Duodenal mucosa (tissue), 2 donors: Measurements from ENCODE around the gene C19orf12.

Source experiments
- H3K27ac ChIP-seq: one replicate; pipeline ENCODE4 v1.7.0; 2013; ENCODE audit warnings: low read depth, low read length
- H3K27me3 ChIP-seq, 2 donors: one replicate each; pipeline ENCODE4 v1.7.0; 2013; ENCODE audit warnings: low read length in 2 of 2, control low read depth in 1 of 2; ENCODE audit not compliant: insufficient read depth in 2 of 2, control insufficient read depth in 1 of 2
- H3K36me3 ChIP-seq, 2 donors: one replicate each; pipeline ENCODE4 v1.7.0; 2013; ENCODE audit warnings: low read length in 2 of 2, control low read depth in 1 of 2; ENCODE audit not compliant: insufficient read depth in 2 of 2, control insufficient read depth in 1 of 2
- H3K4me1 ChIP-seq, 2 donors: one replicate each; pipeline ENCODE4 v1.7.0; 2013; ENCODE audit warnings: low read length in 2 of 2, control low read depth in 1 of 2; ENCODE audit not compliant: insufficient read depth in 2 of 2, control insufficient read depth in 1 of 2
- H3K4me3 ChIP-seq, 2 donors: one replicate each; pipeline ENCODE4 v1.7.0; 2013; ENCODE audit warnings: low read length in 2 of 2, low read depth in 1 of 2
- H3K9ac ChIP-seq, 2 donors: one replicate each; pipeline ENCODE4 v1.7.0; 2013; ENCODE audit warnings: low read length in 2 of 2, low read depth in 1 of 2
- H3K9me3 ChIP-seq, 2 donors: one replicate each; pipeline ENCODE4 v1.7.0; 2013; ENCODE audit warnings: low read length in 2 of 2, control low read depth in 1 of 2; ENCODE audit not compliant: control insufficient read depth in 1 of 2

The C19orf12 gene

DNA sequence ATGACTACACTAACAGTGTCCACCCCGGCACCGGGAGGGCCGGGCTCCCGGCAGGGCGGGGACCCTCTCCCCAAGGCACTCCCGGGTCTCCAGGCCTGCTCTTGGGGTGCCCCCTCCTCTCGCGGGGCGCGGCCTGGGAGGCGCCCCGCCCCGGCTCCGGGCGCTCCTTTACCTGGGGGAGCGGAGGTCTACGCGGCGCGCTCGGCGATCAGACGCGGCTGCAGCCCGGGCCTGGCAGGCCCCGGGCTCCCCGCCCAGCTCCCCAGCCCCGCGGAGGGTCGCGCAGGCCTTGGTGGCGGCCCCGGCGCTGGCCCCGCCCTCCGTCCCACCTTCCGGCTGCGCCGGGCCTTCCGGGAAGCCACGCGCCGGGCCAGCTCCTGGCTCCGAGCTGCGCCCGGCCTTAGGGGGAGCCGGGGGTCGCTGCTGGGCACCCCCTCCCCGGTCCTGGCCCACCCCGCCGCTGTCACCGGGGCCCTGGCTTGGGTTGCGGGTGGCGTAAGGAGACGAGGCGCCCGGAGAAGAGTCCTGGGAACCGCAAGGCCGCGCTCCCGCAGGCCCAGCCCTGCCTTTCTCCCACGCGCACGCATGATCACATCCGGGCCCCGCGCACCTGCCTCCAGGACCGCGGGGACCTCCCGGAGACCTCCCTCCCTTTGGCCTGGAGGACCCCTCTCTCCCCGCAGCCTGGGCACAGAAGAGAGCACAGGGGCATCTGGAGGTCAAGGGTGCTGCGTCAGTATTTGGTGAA is at the start of gene C19orf12:
Gene C19orf12, minus strand, starts transcription at position 309 of the 748 bp plus-strand sequence. CDS start 6,848 bp downstream, outside the sequence.
- peaks cover 24 to 43% of the 10 kb centered on the region in 2 donors for H3K4me1 ChIP-seq
- no peaks in the 10 kb centered on the region for H3K36me3 ChIP-seq
- H3K27ac ChIP-seq: peak within 1 kb of the TSS; percentile 91
- peak within 1 kb of the TSS; percentile 58 to 86 for H3K9ac ChIP-seq
- no peaks in the 10 kb centered on the region for H3K9me3 ChIP-seq
- H3K27me3 ChIP-seq: no peaks in the 10 kb centered on the region
- peak within 1 kb of the TSS; percentile 80 to 81 for H3K4me3 ChIP-seq

DNA sequence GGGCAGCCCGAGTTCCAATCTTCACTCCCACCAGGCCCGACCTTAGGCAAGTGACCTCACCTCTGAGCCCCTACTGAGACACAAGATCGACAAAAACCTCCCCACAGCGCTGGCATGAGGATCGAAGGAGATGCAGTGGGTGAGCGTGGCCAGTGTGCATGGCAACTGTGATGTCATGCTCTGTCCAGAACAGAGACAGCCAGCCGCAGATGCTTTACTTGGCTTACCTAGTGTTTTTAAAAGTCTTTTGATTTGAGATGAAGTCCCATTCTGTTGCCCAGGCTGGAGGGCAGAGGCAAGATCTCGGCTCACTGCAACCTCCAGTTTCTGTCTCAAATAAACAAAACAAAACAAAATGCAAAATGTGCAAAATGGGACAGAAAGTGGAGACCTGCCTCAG is 49.3 kb upstream of the C19orf12 start:
- H3K27ac ChIP-seq: no peak overlapping the region
- peaks cover 0 to 6% of the 10 kb centered on the region in 2 donors for H3K4me1 ChIP-seq
- no peaks in the 10 kb centered on the region for H3K36me3 ChIP-seq
- H3K9ac ChIP-seq: no peak overlapping the region
- no peak overlapping the region for H3K4me3 ChIP-seq
- no peaks in the 10 kb centered on the region for H3K9me3 ChIP-seq
- H3K27me3 ChIP-seq: no peaks in the 10 kb centered on the region

DNA sequence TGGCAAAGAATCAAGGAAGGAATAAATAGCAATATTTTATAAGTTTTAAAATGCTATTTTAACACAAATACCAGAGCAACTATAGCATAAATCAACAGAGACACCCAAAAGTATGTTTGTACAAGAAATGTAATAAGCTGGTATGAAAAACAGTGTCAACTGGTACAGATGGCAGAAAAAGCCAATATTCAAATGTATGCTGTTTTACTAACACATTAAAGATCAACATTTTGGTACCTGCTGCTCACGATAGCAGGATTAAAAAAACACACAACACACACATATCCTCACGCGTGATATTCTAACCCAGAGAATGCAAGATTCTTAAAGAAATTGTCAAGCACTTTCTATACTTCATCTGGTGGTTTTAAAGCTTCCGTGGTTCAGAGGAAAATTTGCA is 48.1 kb upstream of the C19orf12 start:
- no peak overlapping the region for H3K4me3 ChIP-seq
- no peak overlapping the region for H3K27ac ChIP-seq
- H3K36me3 ChIP-seq: no peaks in the 10 kb centered on the region
- H3K27me3 ChIP-seq: no peaks in the 10 kb centered on the region
- no peaks in the 10 kb centered on the region for H3K9me3 ChIP-seq
- H3K9ac ChIP-seq: no peak overlapping the region
- peaks cover 0 to 6% of the 10 kb centered on the region in 2 donors for H3K4me1 ChIP-seq

DNA sequence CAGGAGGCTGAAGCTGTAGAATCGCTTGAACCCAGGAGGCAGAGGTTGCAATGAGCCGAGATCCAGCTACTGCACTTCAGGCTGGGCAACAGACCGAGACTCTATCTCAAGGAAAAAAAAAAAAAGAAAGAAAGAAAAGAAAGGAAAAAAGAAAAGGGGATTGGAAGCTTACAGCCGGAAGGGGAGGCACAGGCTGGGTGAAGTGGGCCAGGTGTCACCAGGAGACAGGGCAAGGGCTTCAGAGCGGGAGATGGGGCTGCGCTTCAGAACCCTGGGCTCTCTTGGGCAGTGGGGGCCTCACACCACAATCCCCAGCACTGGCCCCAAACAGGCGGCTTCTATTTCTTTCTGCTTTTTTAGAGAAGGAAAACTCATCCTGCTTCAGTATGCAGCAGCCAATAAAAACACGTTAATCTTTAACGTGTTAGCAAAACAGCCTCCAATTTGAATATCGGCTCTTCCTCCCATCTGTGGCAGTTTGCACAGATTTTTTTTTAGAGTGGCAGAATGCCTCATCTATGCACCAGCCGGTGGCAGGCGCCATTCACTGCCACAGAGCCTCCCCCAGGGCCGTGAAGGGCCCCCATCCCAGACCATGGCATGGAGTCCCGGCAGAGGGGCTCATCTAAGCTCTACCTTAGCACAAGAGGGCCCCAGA is 46.6 kb upstream of the C19orf12 start:
- H3K27me3 ChIP-seq: no peaks in the 10 kb centered on the region
- no peak overlapping the region for H3K9ac ChIP-seq
- H3K36me3 ChIP-seq: no peaks in the 10 kb centered on the region
- no peak overlapping the region for H3K27ac ChIP-seq
- no peaks in the 10 kb centered on the region for H3K9me3 ChIP-seq
- H3K4me3 ChIP-seq: no peak overlapping the region
- peaks cover 0 to 6% of the 10 kb centered on the region in 2 donors for H3K4me1 ChIP-seq

DNA sequence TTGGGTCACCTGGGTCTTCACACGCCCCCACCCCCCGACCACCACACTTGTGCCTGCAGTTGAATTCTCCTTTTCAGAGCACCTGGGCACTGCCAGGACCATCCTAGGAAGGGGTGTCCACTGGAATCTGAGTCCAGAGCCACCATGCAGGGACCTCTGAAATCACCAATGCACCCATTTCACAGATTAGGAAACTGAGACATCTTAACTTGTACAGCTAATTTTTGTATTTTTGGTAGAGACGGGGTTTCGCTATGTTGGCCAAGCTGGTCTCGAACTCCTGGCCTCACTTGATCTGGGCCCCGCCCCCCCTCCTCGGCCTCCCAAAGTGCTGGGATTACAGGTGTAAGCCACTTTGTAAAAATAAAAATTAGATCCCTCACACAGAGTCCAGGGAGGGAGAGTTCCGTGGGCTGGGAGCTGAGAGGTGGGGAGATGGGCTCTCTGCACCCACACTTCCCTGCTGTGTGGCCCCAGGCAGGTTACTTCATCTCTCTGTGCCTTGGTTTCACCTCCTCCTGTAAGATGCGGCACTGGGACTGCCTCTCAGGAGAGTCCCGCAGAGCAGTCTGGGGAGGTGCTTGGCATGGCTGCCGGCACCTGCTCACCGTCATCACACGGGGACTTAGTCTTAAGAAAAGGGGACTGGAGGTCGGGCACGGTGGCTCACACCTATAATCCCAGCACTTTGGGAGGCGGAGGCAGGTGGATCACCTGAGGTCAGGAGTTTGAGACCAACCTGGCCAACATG is 45.9 kb upstream of the C19orf12 start:
- H3K4me3 ChIP-seq: peak overlapping the region in 1 of 2 donors; percentile 61

DNA sequence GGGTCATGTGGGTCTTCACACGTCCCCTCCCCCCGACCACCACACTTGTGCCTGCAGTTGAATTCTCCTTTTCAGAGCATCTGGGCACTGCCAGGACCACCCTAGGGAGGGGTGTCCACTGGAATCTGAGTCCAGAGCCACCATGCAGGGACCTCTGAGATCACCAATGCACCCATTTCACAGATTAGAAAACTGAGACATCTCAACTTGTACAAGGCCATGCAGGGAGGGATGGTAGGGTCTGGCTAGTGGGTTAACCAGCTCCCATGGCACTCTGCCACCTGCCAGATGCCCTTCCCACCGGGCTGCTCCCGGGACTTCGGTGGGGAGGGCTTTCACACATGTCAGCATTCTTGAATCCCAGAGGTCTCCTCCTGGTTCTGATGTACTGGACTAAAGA is 44.3 kb upstream of the C19orf12 start:
- Histone ChIP-seq H3K9ac (no peak overlapping the region), H3K4me3 (no peak overlapping the region), H3K9me3 (no peaks in the 10 kb centered on the region), H3K36me3 (no peaks in the 10 kb centered on the region), H3K27me3 (no peaks in the 10 kb centered on the region), H3K27ac (no peak overlapping the region), H3K4me1 (peaks cover 0 to 6% of the 10 kb centered on the region in 2 donors)

More for the DNA sequence above, 45.9 kb upstream of the C19orf12 start:
- H3K27ac ChIP-seq: no peak overlapping the region
- H3K4me1 ChIP-seq: peaks cover 0 to 6% of the 10 kb centered on the region in 2 donors
- no peaks in the 10 kb centered on the region for H3K27me3 ChIP-seq
- H3K9me3 ChIP-seq: no peaks in the 10 kb centered on the region
- H3K36me3 ChIP-seq: no peaks in the 10 kb centered on the region
- H3K9ac ChIP-seq: no peak overlapping the region

DNA sequence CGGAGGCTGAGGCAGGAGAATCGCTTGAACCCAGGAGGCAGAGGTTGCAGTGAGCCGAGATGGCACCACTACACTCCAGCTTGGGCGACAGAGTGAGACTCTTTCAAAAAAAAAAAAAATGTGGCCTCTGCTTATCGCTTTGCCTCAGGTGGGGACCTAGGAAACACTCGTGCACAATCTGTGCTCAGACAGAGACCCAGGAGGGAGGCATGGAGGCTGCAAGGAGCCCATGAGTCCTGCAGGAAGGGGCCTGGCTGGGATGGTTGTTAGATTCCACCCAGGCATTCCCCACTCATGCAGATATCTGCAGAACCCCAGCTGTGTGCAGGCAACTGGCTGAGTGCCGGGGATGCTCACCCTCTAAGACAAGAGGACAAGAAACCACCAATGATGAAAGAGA is 43.8 kb upstream of the C19orf12 start:
- H3K27ac ChIP-seq: no peak overlapping the region
- H3K9me3 ChIP-seq: no peaks in the 10 kb centered on the region
- H3K4me1 ChIP-seq: peaks cover 0 to 6% of the 10 kb centered on the region in 2 donors
- no peaks in the 10 kb centered on the region for H3K27me3 ChIP-seq
- H3K4me3 ChIP-seq: no peak overlapping the region
- no peak overlapping the region for H3K9ac ChIP-seq
- H3K36me3 ChIP-seq: no peaks in the 10 kb centered on the region

DNA sequence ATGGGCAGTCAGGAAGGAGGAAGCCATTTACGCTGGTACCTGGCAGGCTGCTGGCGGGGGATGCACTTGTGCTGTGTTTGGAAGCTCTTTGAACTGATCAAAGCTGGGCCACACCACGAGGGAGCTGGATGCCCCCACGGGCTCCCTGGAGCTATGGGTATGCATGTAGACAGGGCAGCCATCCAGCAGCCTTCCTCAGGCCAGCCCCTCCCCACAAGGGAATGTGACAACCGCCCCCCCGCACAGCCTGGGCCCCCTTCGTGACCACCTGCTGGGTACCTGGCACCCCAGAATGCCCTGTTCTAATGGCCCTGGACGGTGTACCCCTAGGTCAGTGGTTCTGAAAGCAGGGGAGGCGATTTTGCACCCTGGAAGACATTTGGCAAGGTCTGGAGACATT is 42.5 kb upstream of the C19orf12 start:
- no peak overlapping the region for H3K4me3 ChIP-seq
- no peaks in the 10 kb centered on the region for H3K36me3 ChIP-seq
- peaks cover 0 to 6% of the 10 kb centered on the region in 2 donors for H3K4me1 ChIP-seq
- H3K27me3 ChIP-seq: no peaks in the 10 kb centered on the region
- no peak overlapping the region for H3K27ac ChIP-seq
- H3K9me3 ChIP-seq: no peaks in the 10 kb centered on the region
- H3K9ac ChIP-seq: no peak overlapping the region

DNA sequence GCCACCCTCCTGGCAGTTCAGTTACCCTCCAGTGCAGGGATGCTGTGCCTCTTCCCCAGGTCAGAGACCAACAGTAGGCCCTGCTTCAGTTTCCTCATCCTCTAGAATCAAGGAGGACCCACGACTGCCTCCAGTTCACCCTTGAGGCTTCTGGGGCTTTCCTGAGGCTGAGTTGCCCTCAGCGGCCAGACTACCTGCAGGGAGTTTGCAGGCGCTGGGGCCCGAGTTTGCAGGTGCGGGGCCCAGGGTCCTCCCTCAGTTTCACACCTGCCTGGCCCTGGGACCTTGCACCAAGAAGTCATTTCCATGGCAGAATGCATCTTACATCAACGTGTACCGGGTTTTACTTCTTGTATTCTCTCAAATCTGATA is 38.9 kb upstream of the C19orf12 start:
- no peak overlapping the region for H3K9ac ChIP-seq
- no peak overlapping the region for H3K4me3 ChIP-seq
- no peaks in the 10 kb centered on the region for H3K4me1 ChIP-seq
- H3K27ac ChIP-seq: no peak overlapping the region
- H3K9me3 ChIP-seq: no peaks in the 10 kb centered on the region
- H3K27me3 ChIP-seq: no peaks in the 10 kb centered on the region
- H3K36me3 ChIP-seq: no peaks in the 10 kb centered on the region
